K562 (cell line): ENCODE measurements around the gene ZKSCAN8. TPM values are rescaled to one million over a fixed set of nuclear protein-coding genes. Genes with fewer than 3 reads are reported as not detected.
A peak's percentile ranks its signal among the peaks of the same experiment; 100 is the strongest.

Experiments
- ARID2 ChIP-seq: fragments of 450-650 bp; IDR thresholded peaks from 2 replicates; pipeline ENCODE4 v1.6.1; 2017; ENCODE audit warnings: antibody characterized with exemption, mild to moderate bottlenecking
- BDP1 ChIP-seq: IDR thresholded peaks from 3 replicates; pipeline ENCODE4 v1.6.1; 2011; ENCODE audit not compliant: insufficient read length, insufficient read depth
- BRCA1 ChIP-seq, 2 experiments: fragments of 450-650 bp in 1 of 2; sonication (generic) in 1 of 2; formaldehyde crosslinking in 1 of 2; IDR thresholded peaks; 2 replicates each; pipeline versions ENCODE4 v1.5.0 to v1.6.1; 2017 to 2020; ENCODE audit warnings: mild to moderate bottlenecking in 1 of 2, missing genetic modification reagents in 1 of 2
- FOXM1 ChIP-seq, 2 experiments: fragments of 450-650 bp in 1 of 2; sonication (generic) in 1 of 2; formaldehyde crosslinking in 1 of 2; IDR thresholded peaks; 2 replicates each; pipeline versions ENCODE4 v1.6.1 to v1.9.0; 2017 to 2022; ENCODE audit warnings: low read depth in 2 of 2, mild to moderate bottlenecking in 2 of 2, missing genetic modification reagents in 1 of 2, moderate library complexity in 1 of 2
- GABPB1 ChIP-seq: sonication (generic); formaldehyde crosslinking; IDR thresholded peaks from 2 replicates; pipeline ENCODE4 v1.8.0; 2022; ENCODE audit warnings: mild to moderate bottlenecking, missing genetic modification reagents
- HNRNPL ChIP-seq: fragments of 200-400 bp; formaldehyde crosslinking; IDR thresholded peaks from 2 replicates; pipeline ENCODE4 v1.6.1; 2017; ENCODE audit warnings: low read depth, mild to moderate bottlenecking, low read length
- IRF9 ChIP-seq: fragments of 450-650 bp; IDR thresholded peaks from 2 replicates; pipeline ENCODE4 v1.6.1; 2016; ENCODE audit warnings: missing biosample characterization, missing genetic modification characterization
- KDM4B ChIP-seq, 2 experiments: fragments of 450-650 bp in 1 of 2; sonication (generic) in 1 of 2; IDR thresholded peaks; 2 replicates each; pipeline ENCODE4 v1.6.1; 2016 to 2017; ENCODE audit warnings: borderline replicate concordance in 2 of 2, antibody characterized with exemption in 1 of 2, low read depth in 1 of 2, mild to moderate bottlenecking in 1 of 2
- L3MBTL2 ChIP-seq: fragments of 450-650 bp; IDR thresholded peaks from 2 replicates; pipeline ENCODE4 v1.6.1; 2016; ENCODE audit warnings: mild to moderate bottlenecking, moderate library complexity
- MCM2 ChIP-seq: fragments of 450-650 bp; IDR thresholded peaks from 2 replicates; pipeline ENCODE4 v1.6.1; 2017; ENCODE audit warnings: low read depth, mild to moderate bottlenecking
- MCM7 ChIP-seq, 2 experiments: fragments of 450-650 bp; IDR thresholded peaks; 2 replicates each; pipeline ENCODE4 v1.6.1; 2016 to 2018
- MITF ChIP-seq: IDR thresholded peaks from 2 replicates; pipeline ENCODE4 v1.6.1; 2014; ENCODE audit warnings: antibody characterized with exemption
- NFRKB ChIP-seq: fragments of 450-650 bp; IDR thresholded peaks from 2 replicates; pipeline ENCODE4 v1.6.1; 2016; ENCODE audit warnings: low read depth
- PML ChIP-seq: IDR thresholded peaks from 2 replicates; pipeline ENCODE4 v1.6.1; 2012; ENCODE audit warnings: low read length, inconsistent platforms
- TEAD2 ChIP-seq: fragments of 450-650 bp; IDR thresholded peaks from 2 replicates; pipeline ENCODE4 v1.6.1; 2016; ENCODE audit warnings: missing genetic modification characterization, control low read depth, missing compliant biosample characterization
- ZFX ChIP-seq: sonication (generic); formaldehyde crosslinking; IDR thresholded peaks from 2 replicates; pipeline ENCODE4 v1.8.0; 2022; ENCODE audit warnings: mild to moderate bottlenecking, missing genetic modification reagents, moderate library complexity
- polyA plus RNA-seq, 8 experiments: library from polyadenylated mRNA; depleted of rRNA in 4 of 8; stranded (reverse) in 5 of 8; unstranded in 3 of 8; fragments of >200 nt; fragmentation: Nextera tagmentation in 2 of 8; fragmentation: Illumina TruSeq in 1 of 8; extraction: Ambion mirVana in 2 of 8; extraction: Trizol in 1 of 8; gene quantifications; 2 replicates each; pipeline versions ENCODE4 v1.2.1 to v1.2.3, GENCODE V29; 2011 to 2014; ENCODE audit warnings: inconsistent platforms in 1 of 8, missing spikeins in 1 of 8
- total RNA-seq, 7 experiments: library from RNA; depleted of rRNA in 6 of 7; stranded (reverse); fragments of >200 nt in 6 of 7; fragmentation: Illumina TruSeq in 2 of 7; extraction: Trizol in 2 of 7; gene quantifications; 2 replicates each; pipeline versions ENCODE4 v1.2.1 to v1.2.3, GENCODE V29; 2011 to 2021; ENCODE audit warnings: low replicate concordance in 1 of 7
- TF ChIP-seq, protein P1 (sequence below): fragments of 250-450 bp; sonication (Bioruptor Pico); IDR thresholded peaks from 2 replicates; pipeline ENCODE4 v1.4.0; 2020
- TF ChIP-seq, protein P2 (sequence below): sonication (generic); IDR thresholded peaks from 2 replicates; pipeline ENCODE4 v1.6.1; 2016
- TF ChIP-seq, protein P3 (sequence below), 2 experiments: IDR thresholded peaks; 2 replicates each; pipeline ENCODE4 v1.6.1; 2011; ENCODE audit warnings: borderline replicate concordance in 1 of 2, control low read depth in 1 of 2, low read depth in 1 of 2, low read length in 1 of 2, mild to moderate bottlenecking in 1 of 2, mixed read lengths in 1 of 2, moderate library complexity in 1 of 2; ENCODE audit not compliant: insufficient read depth in 1 of 2, insufficient read length in 1 of 2, poor library complexity in 1 of 2, severe bottlenecking in 1 of 2; ENCODE audit errors: extremely low read depth in 1 of 2

Gene ZKSCAN8
- total and polyA plus RNA-seq, 9 of the 15 experiments (the other 6 are each of a cell fraction or from before 2014, with no cell fraction given) = 3.3 to 37.7 (median 21.7) TPM

- TF ChIP-seq ZFX = peak; percentile 100
- TF ChIP-seq, protein P1, sequence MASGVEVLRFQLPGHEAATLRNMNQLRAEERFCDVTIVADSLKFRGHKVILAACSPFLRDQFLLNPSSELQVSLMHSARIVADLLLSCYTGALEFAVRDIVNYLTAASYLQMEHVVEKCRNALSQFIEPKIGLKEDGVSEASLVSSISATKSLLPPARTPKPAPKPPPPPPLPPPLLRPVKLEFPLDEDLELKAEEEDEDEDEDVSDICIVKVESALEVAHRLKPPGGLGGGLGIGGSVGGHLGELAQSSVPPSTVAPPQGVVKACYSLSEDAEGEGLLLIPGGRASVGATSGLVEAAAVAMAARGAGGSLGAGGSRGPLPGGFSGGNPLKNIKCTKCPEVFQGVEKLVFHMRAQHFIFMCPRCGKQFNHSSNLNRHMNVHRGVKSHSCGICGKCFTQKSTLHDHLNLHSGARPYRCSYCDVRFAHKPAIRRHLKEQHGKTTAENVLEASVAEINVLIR (CRISPR knock-in tag) = no peak
- TF ChIP-seq GABPB1 (CRISPR knock-in tag) = peak; percentile 98
- TF ChIP-seq KDM4B (IDR thresholded peaks at IDR 0.05; ENCODE audit: borderline replicate concordance in 2 of 2, low read depth in 1 of 2) = peak in 1 of 2 experiments; percentile 89; a peak in 2 of 4 replicates
- peak; percentile 88 for TF ChIP-seq PML
- TF ChIP-seq MITF = no peak
- TF ChIP-seq NFRKB = peak; percentile 89
- TF ChIP-seq MCM2 = no peak
- TF ChIP-seq, protein P2, sequence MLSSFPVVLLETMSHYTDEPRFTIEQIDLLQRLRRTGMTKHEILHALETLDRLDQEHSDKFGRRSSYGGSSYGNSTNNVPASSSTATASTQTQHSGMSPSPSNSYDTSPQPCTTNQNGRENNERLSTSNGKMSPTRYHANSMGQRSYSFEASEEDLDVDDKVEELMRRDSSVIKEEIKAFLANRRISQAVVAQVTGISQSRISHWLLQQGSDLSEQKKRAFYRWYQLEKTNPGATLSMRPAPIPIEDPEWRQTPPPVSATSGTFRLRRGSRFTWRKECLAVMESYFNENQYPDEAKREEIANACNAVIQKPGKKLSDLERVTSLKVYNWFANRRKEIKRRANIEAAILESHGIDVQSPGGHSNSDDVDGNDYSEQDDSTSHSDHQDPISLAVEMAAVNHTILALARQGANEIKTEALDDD = 0 out of 2 replicates have a peak, but pooled peaks have one; percentile 31
- no peak for TF ChIP-seq BRCA1 (IDR thresholded peaks at IDR 0.05)
- TF ChIP-seq BRCA1 (CRISPR knock-in tag; IDR thresholded peaks at IDR 0.05) = no peak
- TF ChIP-seq TEAD2 (tag) = no peak
- TF ChIP-seq FOXM1 (IDR thresholded peaks at IDR 0.05; ENCODE audit: low read depth) = peak; percentile 48; the same call in 1 of the 2 replicates
- peak; percentile 56; the same call in 1 of the 2 replicates for TF ChIP-seq FOXM1 (CRISPR knock-in tag; IDR thresholded peaks at IDR 0.05; ENCODE audit: low read depth)
- no peak for TF ChIP-seq HNRNPL
- no peak for TF ChIP-seq IRF9 (tag)
- TF ChIP-seq, protein P3, sequence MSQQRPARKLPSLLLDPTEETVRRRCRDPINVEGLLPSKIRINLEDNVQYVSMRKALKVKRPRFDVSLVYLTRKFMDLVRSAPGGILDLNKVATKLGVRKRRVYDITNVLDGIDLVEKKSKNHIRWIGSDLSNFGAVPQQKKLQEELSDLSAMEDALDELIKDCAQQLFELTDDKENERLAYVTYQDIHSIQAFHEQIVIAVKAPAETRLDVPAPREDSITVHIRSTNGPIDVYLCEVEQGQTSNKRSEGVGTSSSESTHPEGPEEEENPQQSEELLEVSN (IDR thresholded peaks at IDR 0.05; ENCODE audit: borderline replicate concordance in 1 of 2, extremely low read depth in 1 of 2, insufficient read depth in 1 of 2, insufficient read length in 1 of 2, low read depth in 1 of 2, low read length in 1 of 2, poor library complexity in 1 of 2, severe bottlenecking in 1 of 2) = peak; percentile 76 to 85
- TF ChIP-seq L3MBTL2 = peak; percentile 91
- TF ChIP-seq MCM7 (IDR thresholded peaks at IDR 0.05) = no peak
- TF ChIP-seq BDP1 = no peak
- no peak for TF ChIP-seq ARID2
Measured at GRCh38 chr6:28141500-28142329, at the start of gene ZKSCAN8 (continued).
